ENCODE measurements around the gene MRPS12. TPM values are rescaled to one million over a fixed set of nuclear protein-coding genes. Genes with fewer than 3 reads are reported as not detected.
A peak's percentile ranks its signal among the peaks of the same experiment; 100 is the strongest.

MRPS12 gene
- total RNA-seq, 1 experiment from 2014 or later = 84.8 TPM

GRCh38 chr19:38911388-38912001 is 19.2 kb upstream of the MRPS12 start:
- H3K27me3 ChIP-seq (ENCODE audit: insufficient read depth, low read depth) = no peaks in the 10 kb centered on the region
- intact Hi-C loops (cut with micrococcal nuclease; ENCODE audit: unreplicated experiment) = no loop called here
- TF ChIP-seq EZH2 (IDR thresholded peaks at IDR 0.05; ENCODE audit: low read depth) (no peak), CTCF (conservative IDR thresholded peaks at IDR 0.05) (no peak)
- ChIA-PET POLR2A (ENCODE audit: unreplicated experiment) (interaction anchor here (0.6 kb wide), 1 partner anchor 12 kb away, joined by 6 read pairs; the partner anchor contains the start of gene NFKBIB), CTCF (no interaction called here)
- no peaks in the 10 kb centered on the region for H3K36me3 ChIP-seq (ENCODE audit: low read depth)
- H3K79me2 ChIP-seq (ENCODE audit: low read depth) = no peaks in the 10 kb centered on the region
- no peaks in the 10 kb centered on the region for H3K9me3 ChIP-seq (ENCODE audit: insufficient read depth, low read depth)
- H4K20me1 ChIP-seq (ENCODE audit: insufficient read depth) = no peaks in the 10 kb centered on the region
- no peaks in the 10 kb centered on the region for H3K4me1 ChIP-seq (replicated peaks; ENCODE audit: insufficient read depth)
- H3F3A ChIP-seq (ENCODE audit: insufficient read depth, low read depth) = peaks cover 7% of the 10 kb centered on the region; the same call in 1 of the 2 replicates
- no TSS peak for BruUV-seq (replicated peaks)
- no peak overlapping the region for H3K27ac ChIP-seq
- H2AFZ ChIP-seq = no peak overlapping the region
- no peak overlapping the region for H3K4me3 ChIP-seq
- DNase-seq = no peak
- H3K9me2 ChIP-seq (ENCODE audit: insufficient read depth) = no peaks in the 10 kb centered on the region
- H3K4me2 ChIP-seq = no peak overlapping the region

GRCh38 chr19:38912600-38913514 is 17.9 kb upstream of the MRPS12 start:
- no peaks in the 10 kb centered on the region for H3K9me3 ChIP-seq (ENCODE audit: insufficient read depth, low read depth)
- POLR2A ChIA-PET (ENCODE audit: unreplicated experiment) = interaction anchor here (0.6 kb wide), 1 partner anchor 509 kb away, joined by 6 read pairs; no protein-coding TSS in a partner anchor

More at GRCh38 chr19:38912600-38913514, 17.9 kb upstream of the MRPS12 start:
- Histone ChIP-seq H3K79me2 (ENCODE audit: low read depth) (no peaks in the 10 kb centered on the region), H3K27ac (no peak overlapping the region), H3K9me2 (ENCODE audit: insufficient read depth) (no peaks in the 10 kb centered on the region), H3K4me1 (replicated peaks; ENCODE audit: insufficient read depth) (no peaks in the 10 kb centered on the region), H4K20me1 (ENCODE audit: insufficient read depth) (no peaks in the 10 kb centered on the region), H2AFZ (no peak overlapping the region), H3K4me2 (no peak overlapping the region), H3K27me3 (ENCODE audit: insufficient read depth, low read depth) (no peaks in the 10 kb centered on the region), H3K4me3 (no peak overlapping the region), H3K36me3 (ENCODE audit: low read depth) (no peaks in the 10 kb centered on the region), H3F3A (ENCODE audit: insufficient read depth, low read depth) (peaks cover 7% of the 10 kb centered on the region; the same call in 1 of the 2 replicates)
- CTCF ChIA-PET = no interaction called here
- BruUV-seq (replicated peaks) = no TSS peak
- peak in 1 of 2 experiments; percentile 39 for DNase-seq
- intact Hi-C loops (cut with micrococcal nuclease; ENCODE audit: unreplicated experiment) = no loop called here
- TF ChIP-seq CTCF (conservative IDR thresholded peaks at IDR 0.05) (no peak), EZH2 (IDR thresholded peaks at IDR 0.05; ENCODE audit: low read depth) (no peak)

Data from PC-9 (cell line).